GM19395 (cell line): ENCODE measurements around the gene CHD6.

Experiments used
- ATAC-seq: cut with Tn5 transposase; IDR thresholded peaks from one replicate; pipeline ENCODE4 v1.9.1; 2021; ENCODE audit warnings: mild to moderate bottlenecking, moderate library complexity; ENCODE audit not compliant: unreplicated experiment

Gene CHD6

GRCh38 chr20:41428285-41428684 lies 189.9 kb downstream of the CHD6 start:
- ATAC-seq: no peak

- no peak for ATAC-seq
Observed at GRCh38 chr20:41427833-41428232, 190.3 kb downstream of the CHD6 start.

GRCh38 chr20:41426976-41427375 lies 191.2 kb downstream of the CHD6 start:
- ATAC-seq: no peak

- ATAC-seq: no peak
Observed at GRCh38 chr20:41426086-41426830, 191.9 kb downstream of the CHD6 start.

- ATAC-seq: no peak
Observed at GRCh38 chr20:41425180-41425884, 192.8 kb downstream of the CHD6 start.

GRCh38 chr20:41424546-41424945 lies 193.6 kb downstream of the CHD6 start:
- ATAC-seq: no peak

GRCh38 chr20:41424011-41424410 lies 194.2 kb downstream of the CHD6 start:
- ATAC-seq: no peak

GRCh38 chr20:41422953-41423352 lies 195.2 kb downstream of the CHD6 start:
- no peak for ATAC-seq

- no peak for ATAC-seq
Observed at GRCh38 chr20:41418739-41419293, 199.4 kb downstream of the CHD6 start.

GRCh38 chr20:41418031-41418430 lies 200.1 kb downstream of the CHD6 start:
- no peak for ATAC-seq

- no peak for ATAC-seq
Observed at GRCh38 chr20:41415191-41415590, 203.0 kb downstream of the CHD6 start.

GRCh38 chr20:41413169-41413568 lies 205.0 kb downstream of the CHD6 start:
- ATAC-seq: no peak

- ATAC-seq: no peak
Observed at GRCh38 chr20:41412324-41413120, 205.7 kb downstream of the CHD6 start.

GRCh38 chr20:41411391-41411847 lies 206.8 kb downstream of the CHD6 start:
- ATAC-seq: no peak

GRCh38 chr20:41408986-41409385 lies 209.2 kb downstream of the CHD6 start:
- ATAC-seq: no peak

GRCh38 chr20:41408156-41408794 lies 209.9 kb downstream of the CHD6 start:
- no peak for ATAC-seq

- ATAC-seq: no peak
Observed at GRCh38 chr20:41407607-41408006, 210.6 kb downstream of the CHD6 start.

GRCh38 chr20:41406896-41407444 lies 211.2 kb downstream of the CHD6 start:
- no peak for ATAC-seq

- ATAC-seq: no peak
Observed at GRCh38 chr20:41406353-41406752, 211.8 kb downstream of the CHD6 start.

GRCh38 chr20:41405436-41405835 lies 212.7 kb downstream of the CHD6 start:
- no peak for ATAC-seq
